GM19099 (cell line): ENCODE results near the gene CLCF1.

Source experiments
- POLR2A ChIP-seq: IDR thresholded peaks from 3 replicates; pipeline ENCODE4 v1.6.1; 2011; ENCODE audit warnings: low read depth; ENCODE audit not compliant: insufficient read length; ENCODE audit errors: extremely low read depth

The CLCF1 gene

DNA sequence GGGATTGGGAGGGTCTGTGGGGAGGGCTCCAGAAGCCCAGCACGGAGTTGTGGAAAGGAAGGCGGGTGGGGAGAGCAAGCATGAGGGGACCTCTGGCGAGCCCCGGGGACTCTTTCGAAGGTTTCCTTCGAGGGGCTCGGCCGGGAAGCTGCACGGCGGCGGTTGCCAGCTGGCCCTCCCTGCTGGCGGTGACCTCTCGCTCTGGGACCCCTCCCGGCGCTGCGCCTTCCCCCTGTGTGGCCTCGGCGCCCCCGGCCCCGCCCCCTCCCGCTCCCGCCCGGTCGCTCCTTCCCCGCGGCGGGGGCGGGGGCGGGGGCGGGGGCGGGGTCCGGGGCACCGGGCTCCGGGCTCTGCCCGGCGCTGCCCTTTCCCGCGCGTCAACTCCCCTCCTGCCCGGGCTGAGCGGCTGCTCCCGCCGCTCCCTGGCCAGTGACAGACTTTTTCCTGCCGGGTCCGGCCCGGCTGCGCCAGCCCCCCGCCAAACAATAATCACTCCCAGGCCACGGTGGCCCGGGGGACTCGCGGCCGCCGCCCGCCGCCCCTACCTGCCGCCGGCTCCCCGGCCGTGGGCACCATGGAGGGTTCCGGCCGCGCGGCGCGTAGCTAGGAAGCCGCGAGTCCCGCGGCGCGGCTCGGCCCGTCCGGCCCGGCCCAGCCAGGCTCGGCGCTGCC is 941 bp downstream of the CLCF1 start:
- TF ChIP-seq POLR2A = no peak

GRCh38 chr11:67371911-67372320 is 1.5 kb downstream of the CLCF1 start:
- TF ChIP-seq POLR2A = no peak

GRCh38 chr11:67371189-67371910 is 2.0 kb downstream of the CLCF1 start:
- no peak for TF ChIP-seq POLR2A

GRCh38 chr11:67370351-67371076 is 2.9 kb downstream of the CLCF1 start:
- no peak for TF ChIP-seq POLR2A

- no peak for TF ChIP-seq POLR2A
These were observed 3.6 kb downstream of the CLCF1 start for GRCh38 chr11:67369801-67370284.

DNA sequence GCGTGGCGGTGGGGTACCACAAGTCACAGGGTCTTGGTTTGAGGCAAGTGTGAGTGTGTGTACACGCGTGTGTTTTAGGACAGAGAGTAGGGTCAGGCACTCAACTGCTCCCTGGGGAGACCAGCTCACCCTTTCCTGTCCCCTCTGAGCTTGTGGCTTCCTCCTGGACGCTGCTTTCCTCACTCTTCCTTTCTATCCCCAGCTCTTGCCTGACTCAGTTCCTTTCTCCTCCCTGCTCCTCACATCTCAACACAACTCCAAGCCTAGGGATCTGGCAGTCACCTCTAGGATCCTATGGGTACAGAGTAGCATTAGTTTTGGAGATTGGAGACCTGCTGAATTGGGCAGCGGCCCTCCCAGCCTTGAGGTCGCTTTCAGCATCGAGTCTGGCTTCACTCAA is 4.1 kb downstream of the CLCF1 start:
- no peak for TF ChIP-seq POLR2A

GRCh38 chr11:67368621-67369020 is 4.8 kb downstream of the CLCF1 start:
- TF ChIP-seq POLR2A = no peak

- no peak for TF ChIP-seq POLR2A
These were observed 5.6 kb downstream of the CLCF1 start for GRCh38 chr11:67367761-67368227.

DNA sequence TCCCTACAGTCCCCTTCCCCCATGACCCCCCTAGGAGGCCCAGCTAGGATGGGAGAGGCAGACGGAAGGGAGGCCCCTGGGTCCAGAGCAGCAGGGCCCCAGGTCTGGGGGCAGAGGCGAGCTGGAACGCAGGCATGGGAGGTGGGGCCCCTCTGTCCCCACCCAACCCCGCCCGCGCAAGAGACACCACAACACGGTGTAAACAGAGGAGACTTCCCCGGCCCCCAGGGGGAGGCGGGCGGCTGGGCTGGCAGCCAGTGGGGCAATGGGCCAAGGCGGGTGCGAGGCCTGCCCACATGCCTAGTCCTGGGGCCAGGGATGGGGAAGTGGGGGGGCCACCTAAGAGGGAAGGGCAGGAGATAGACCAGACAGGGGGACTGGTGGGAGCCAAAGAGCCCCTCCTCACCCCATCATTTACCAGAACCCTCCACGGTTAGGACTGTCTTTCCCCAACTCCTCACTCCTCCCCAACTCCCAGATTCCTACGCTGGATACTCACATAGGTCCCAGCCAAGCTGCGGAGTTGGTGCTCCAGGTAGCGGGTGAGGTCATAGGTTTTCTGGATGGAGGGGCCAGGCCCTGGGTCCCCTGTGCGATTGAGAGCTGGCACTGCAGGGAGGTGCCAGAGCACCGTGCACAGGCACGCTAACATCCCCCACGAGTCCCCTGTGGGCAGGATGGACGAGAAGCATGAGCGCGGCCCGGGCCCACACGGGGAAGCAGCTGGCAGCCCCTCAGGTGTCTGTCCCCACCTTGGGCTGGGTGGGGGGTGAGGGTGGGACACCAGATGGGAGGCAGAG is 6.2 kb downstream of the CLCF1 start:
- TF ChIP-seq POLR2A = no peak

- no peak for TF ChIP-seq POLR2A
These were observed 6.9 kb downstream of the CLCF1 start for GRCh38 chr11:67366546-67366945.

DNA sequence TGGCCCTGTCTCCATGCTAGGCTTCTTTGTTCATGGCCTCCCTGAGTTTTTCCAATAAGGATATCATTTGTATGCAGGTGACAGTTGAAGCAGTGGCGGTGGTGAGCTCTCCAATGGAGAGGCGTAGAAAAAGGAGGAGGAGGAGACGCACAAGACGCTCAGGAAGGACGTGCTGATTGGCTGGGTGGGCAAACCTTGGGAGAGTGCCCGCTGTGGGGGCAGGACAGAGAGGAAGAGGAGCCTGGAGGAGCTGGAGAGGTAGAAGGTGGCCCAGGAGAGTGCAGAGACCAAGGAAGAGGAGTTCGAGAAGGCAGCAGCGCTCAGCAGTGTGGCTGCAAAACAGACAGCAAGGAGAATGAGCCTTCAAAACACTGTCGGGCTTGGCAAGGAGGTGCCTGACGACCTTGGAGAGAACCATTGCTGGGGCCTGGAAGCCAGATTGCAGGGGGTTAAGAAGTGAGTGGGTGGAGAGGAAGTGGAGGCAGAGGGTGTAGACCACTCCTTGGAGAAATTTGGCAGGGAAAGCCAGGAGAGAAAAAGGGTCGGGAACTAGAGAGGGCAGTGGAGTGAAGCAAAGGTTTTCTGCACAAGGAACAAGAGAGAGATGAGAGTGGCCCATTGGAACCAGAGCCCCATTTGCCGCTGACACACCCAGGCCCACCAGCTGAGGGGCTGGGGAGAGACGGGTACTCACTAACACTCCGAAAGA is 7.5 kb downstream of the CLCF1 start:
- no peak for TF ChIP-seq POLR2A

DNA sequence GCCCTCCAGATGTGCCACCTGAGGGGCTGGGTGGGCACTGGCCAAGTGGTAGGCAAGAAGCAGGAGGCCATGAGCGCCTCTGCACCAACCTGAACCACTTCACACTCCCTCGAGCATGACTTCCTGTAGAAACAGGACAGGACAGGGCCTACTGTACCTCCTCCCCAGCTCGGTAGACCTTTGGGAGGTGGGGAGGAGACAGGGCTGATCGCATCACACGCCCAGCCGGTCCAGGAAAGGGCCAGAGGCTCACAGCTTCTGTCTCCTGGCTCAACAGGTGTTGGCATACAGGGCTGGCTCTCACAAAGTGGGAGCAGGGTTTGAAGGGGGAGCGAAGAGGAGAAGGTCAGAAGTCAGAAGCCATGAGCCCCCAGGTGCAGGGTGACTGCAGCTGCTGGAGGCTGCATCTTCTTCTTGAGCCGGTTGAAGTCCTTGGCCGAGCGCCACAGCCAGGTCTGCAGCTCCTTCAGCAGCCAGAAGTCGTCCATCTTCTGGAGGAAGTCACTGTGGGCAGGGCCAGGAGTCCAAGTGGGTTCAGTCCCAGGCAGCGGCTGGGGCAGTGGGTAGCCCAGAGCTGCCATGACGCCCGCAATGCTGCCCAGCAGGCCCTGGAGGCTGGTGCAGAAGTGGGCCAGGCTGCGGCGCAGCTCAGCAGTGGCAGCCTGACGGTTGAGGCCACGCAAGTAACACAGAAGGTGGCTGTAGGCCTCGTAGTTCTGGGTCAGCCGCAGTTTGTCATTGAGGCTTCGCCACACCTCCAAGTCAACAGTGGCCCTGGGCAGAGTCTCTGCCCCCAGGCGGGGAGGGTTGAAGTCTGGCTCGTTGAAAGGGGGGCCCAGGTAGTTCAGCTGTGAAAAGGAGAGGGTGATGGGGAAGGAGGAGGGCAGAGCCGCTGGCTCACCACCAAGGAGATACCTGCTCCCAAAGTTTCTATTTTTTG is 8.3 kb downstream of the CLCF1 start:
- TF ChIP-seq POLR2A = no peak

DNA sequence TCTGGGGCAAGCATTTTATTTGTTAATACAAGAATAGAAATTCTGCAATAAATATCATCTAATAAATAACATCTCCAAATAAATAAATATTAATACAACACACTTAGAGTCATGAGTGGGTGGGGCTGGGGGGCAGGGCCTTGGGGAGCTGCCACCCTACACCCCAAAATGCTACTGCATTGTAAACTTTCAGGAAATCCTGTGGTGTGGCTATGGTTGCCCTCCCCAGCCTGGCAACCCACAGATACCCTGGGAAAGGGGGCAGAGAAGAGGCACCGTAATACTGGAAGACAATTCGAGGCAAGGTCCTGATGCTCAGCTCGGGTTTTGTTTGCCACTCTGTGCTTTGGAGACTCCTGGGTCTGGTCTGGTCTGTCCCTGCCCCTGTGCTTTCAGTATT is 9.2 kb downstream of the CLCF1 start:
- no peak for TF ChIP-seq POLR2A
